Measurements from ENCODE around the gene MOGAT1.

Gene MOGAT1

GRCh38 chr2:222698276-222698675, 26.8 kb downstream of the MOGAT1 start:
- Histone ChIP-seq H2AFZ (ENCODE audit: low read depth, low read length) (no peak overlapping the region), H3K36me3 (replicated peaks; ENCODE audit: low read depth, low read length) (no peaks in the 10 kb centered on the region), H3K4me1 (ENCODE audit: low read length) (peaks cover 8% of the 10 kb centered on the region), H3K4me2 (ENCODE audit: low read length) (no peak overlapping the region), H3K79me2 (ENCODE audit: low read length) (no peaks in the 10 kb centered on the region), H4K20me1 (ENCODE audit: insufficient read depth, low read length) (no peaks in the 10 kb centered on the region), H3K9ac (ENCODE audit: low read length) (no peak overlapping the region), H3K27me3 (ENCODE audit: low read depth, low read length) (no peaks in the 10 kb centered on the region), H3K9me3 (ENCODE audit: insufficient read depth, low read length) (no peaks in the 10 kb centered on the region), H3K4me3 (ENCODE audit: low read length) (no peak overlapping the region), H3K27ac (ENCODE audit: low read length) (no peak overlapping the region)
- TF ChIP-seq CTCF (IDR thresholded peaks at IDR 0.05; ENCODE audit: low read depth, low read length) (no peak), EZH2phosphoT487 (IDR thresholded peaks at IDR 0.05; ENCODE audit: low read depth) (no peak)

DNA sequence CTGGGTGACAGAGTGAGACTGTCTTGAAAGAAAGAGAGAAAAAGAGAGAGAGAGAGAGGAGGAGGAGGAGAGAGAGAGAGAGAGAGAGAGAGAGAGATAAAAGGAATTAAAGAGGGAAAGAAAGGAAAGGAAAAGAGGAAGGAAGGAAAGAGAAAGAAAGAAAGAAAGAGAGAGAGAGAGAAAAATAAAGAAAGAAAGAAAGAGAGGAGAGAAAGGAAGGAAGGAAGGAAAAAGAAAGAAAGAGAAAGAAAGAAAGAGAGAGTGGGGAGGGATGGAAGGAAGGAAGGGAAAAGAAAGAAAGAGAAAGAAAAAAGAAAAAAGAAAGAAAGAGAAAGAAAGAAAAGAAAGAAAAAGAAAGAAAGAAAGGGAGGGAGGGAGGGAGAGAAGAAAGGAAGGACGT, 29.8 kb downstream of the MOGAT1 start:
- Histone ChIP-seq H3K27ac (ENCODE audit: low read length) (no peak overlapping the region), H3K4me2 (ENCODE audit: low read length) (no peak overlapping the region)

GRCh38 chr2:222701721-222702131, 30.3 kb downstream of the MOGAT1 start:
- no peak for TF ChIP-seq CTCF (IDR thresholded peaks at IDR 0.05; ENCODE audit: low read depth, low read length)
- TF ChIP-seq EZH2phosphoT487 (IDR thresholded peaks at IDR 0.05; ENCODE audit: low read depth) = no peak

More for the DNA sequence above, 29.8 kb downstream of the MOGAT1 start:
- no peaks in the 10 kb centered on the region for H3K9me3 ChIP-seq (ENCODE audit: insufficient read depth, low read length)
- no peak overlapping the region for H3K9ac ChIP-seq (ENCODE audit: low read length)
- no peak for TF ChIP-seq EZH2phosphoT487 (IDR thresholded peaks at IDR 0.05; ENCODE audit: low read depth)
- no peaks in the 10 kb centered on the region for H3K36me3 ChIP-seq (replicated peaks; ENCODE audit: low read depth, low read length)
- no peaks in the 10 kb centered on the region for H3K27me3 ChIP-seq (ENCODE audit: low read depth, low read length)
- peaks cover 8% of the 10 kb centered on the region for H3K4me1 ChIP-seq (ENCODE audit: low read length)
- H2AFZ ChIP-seq (ENCODE audit: low read depth, low read length) = no peak overlapping the region
- H4K20me1 ChIP-seq (ENCODE audit: insufficient read depth, low read length) = no peaks in the 10 kb centered on the region
- H3K79me2 ChIP-seq (ENCODE audit: low read length) = no peaks in the 10 kb centered on the region
- H3K4me3 ChIP-seq (ENCODE audit: low read length) = no peak overlapping the region

GRCh38 chr2:222703091-222703490, 31.6 kb downstream of the MOGAT1 start:
- H3K9me3 ChIP-seq (ENCODE audit: insufficient read depth, low read length) = no peaks in the 10 kb centered on the region
- H3K27me3 ChIP-seq (ENCODE audit: low read depth, low read length) = no peaks in the 10 kb centered on the region
- H3K36me3 ChIP-seq (replicated peaks; ENCODE audit: low read depth, low read length) = no peaks in the 10 kb centered on the region
- H3K4me3 ChIP-seq (ENCODE audit: low read length) = no peak overlapping the region
- no peaks in the 10 kb centered on the region for H3K79me2 ChIP-seq (ENCODE audit: low read length)
- H3K4me1 ChIP-seq (ENCODE audit: low read length) = peaks cover 16% of the 10 kb centered on the region
- no peak overlapping the region for H3K9ac ChIP-seq (ENCODE audit: low read length)
- no peaks in the 10 kb centered on the region for H4K20me1 ChIP-seq (ENCODE audit: insufficient read depth, low read length)
- H2AFZ ChIP-seq (ENCODE audit: low read depth, low read length) = no peak overlapping the region
- H3K4me2 ChIP-seq (ENCODE audit: low read length) = no peak overlapping the region
- TF ChIP-seq CTCF (IDR thresholded peaks at IDR 0.05; ENCODE audit: low read depth, low read length) = no peak
- TF ChIP-seq EZH2phosphoT487 (IDR thresholded peaks at IDR 0.05; ENCODE audit: low read depth) = no peak
- H3K27ac ChIP-seq (ENCODE audit: low read length) = no peak overlapping the region

More at GRCh38 chr2:222701721-222702131, 30.3 kb downstream of the MOGAT1 start:
- no peak overlapping the region for H3K27ac ChIP-seq (ENCODE audit: low read length)
- no peaks in the 10 kb centered on the region for H3K9me3 ChIP-seq (ENCODE audit: insufficient read depth, low read length)
- H3K4me2 ChIP-seq (ENCODE audit: low read length) = peak overlapping the region; percentile 59
- no peaks in the 10 kb centered on the region for H3K36me3 ChIP-seq (replicated peaks; ENCODE audit: low read depth, low read length)
- no peaks in the 10 kb centered on the region for H4K20me1 ChIP-seq (ENCODE audit: insufficient read depth, low read length)
- no peaks in the 10 kb centered on the region for H3K79me2 ChIP-seq (ENCODE audit: low read length)
- H3K9ac ChIP-seq (ENCODE audit: low read length) = peak overlapping the region; percentile 22; the same call in 1 of the 2 replicates
- H3K4me1 ChIP-seq (ENCODE audit: low read length) = peaks cover 8% of the 10 kb centered on the region
- H2AFZ ChIP-seq (ENCODE audit: low read depth, low read length) = no peak overlapping the region
- H3K4me3 ChIP-seq (ENCODE audit: low read length) = peak overlapping the region; percentile 34; the same call in 1 of the 2 replicates
- no peaks in the 10 kb centered on the region for H3K27me3 ChIP-seq (ENCODE audit: low read depth, low read length)

All from OCI-LY3 (cell line).